HEK293 (cell line): ENCODE measurements around the gene SLC3A2.

Experiments
- BCL11A ChIP-seq: fragments of 450-650 bp; formaldehyde crosslinking; IDR thresholded peaks from 2 replicates; pipeline ENCODE4 v1.5.1; 2016; ENCODE audit warnings: low read depth, missing biosample characterization, missing genetic modification characterization
- EGR2 ChIP-seq: fragments of 450-650 bp; formaldehyde crosslinking; IDR thresholded peaks from 2 replicates; pipeline ENCODE4 v1.5.1; 2016; ENCODE audit warnings: low read depth, missing biosample characterization, missing genetic modification characterization
- FEZF1 ChIP-seq: fragments of 450-650 bp; formaldehyde crosslinking; IDR thresholded peaks from 2 replicates; pipeline ENCODE4 v1.5.1; 2016; ENCODE audit warnings: missing biosample characterization, missing genetic modification characterization
- GLIS1 ChIP-seq: fragments of 450-650 bp; formaldehyde crosslinking; IDR thresholded peaks from 2 replicates; pipeline ENCODE4 v1.5.1; 2016; ENCODE audit warnings: missing biosample characterization, missing genetic modification characterization
- HOXA7 ChIP-seq: sonication (generic); formaldehyde crosslinking; IDR thresholded peaks from 2 replicates; pipeline ENCODE4 v1.8.1; 2022; ENCODE audit warnings: missing genetic modification reagents, borderline replicate concordance
- KLF1 ChIP-seq: fragments of 450-650 bp; formaldehyde crosslinking; IDR thresholded peaks from 2 replicates; pipeline ENCODE4 v1.5.1; 2016; ENCODE audit warnings: missing biosample characterization, missing genetic modification characterization
- MYNN ChIP-seq: fragments of 450-650 bp; formaldehyde crosslinking; IDR thresholded peaks from 2 replicates; pipeline ENCODE4 v1.5.1; 2016; ENCODE audit warnings: missing biosample characterization, missing genetic modification characterization, borderline replicate concordance
- OVOL3 ChIP-seq: fragments of 450-650 bp; formaldehyde crosslinking; IDR thresholded peaks from 2 replicates; pipeline ENCODE4 v1.5.1; 2016; ENCODE audit warnings: missing biosample characterization, missing genetic modification characterization
- RBAK ChIP-seq: fragments of 450-650 bp; formaldehyde crosslinking; IDR thresholded peaks from 2 replicates; pipeline ENCODE4 v1.5.1; 2016; ENCODE audit warnings: missing biosample characterization, missing genetic modification characterization
- REPIN1 ChIP-seq: fragments of 450-650 bp; formaldehyde crosslinking; IDR thresholded peaks from 2 replicates; pipeline ENCODE4 v1.5.1; 2017; ENCODE audit warnings: missing biosample characterization, missing genetic modification characterization, low read depth
- SCRT1 ChIP-seq: fragments of 450-650 bp; formaldehyde crosslinking; IDR thresholded peaks from 2 replicates; pipeline ENCODE4 v1.5.1; 2016; ENCODE audit warnings: missing biosample characterization, missing genetic modification characterization, borderline replicate concordance
- TRIM28 ChIP-seq: IDR thresholded peaks from 2 replicates; pipeline ENCODE4 v1.6.1; 2011; ENCODE audit warnings: low read length, control low read depth, borderline replicate concordance
- ZBTB17 ChIP-seq: fragments of 450-650 bp; formaldehyde crosslinking; IDR thresholded peaks from 2 replicates; pipeline ENCODE4 v1.5.1; 2016; ENCODE audit warnings: missing biosample characterization, missing genetic modification characterization
- ZBTB20 ChIP-seq: fragments of 450-650 bp; formaldehyde crosslinking; IDR thresholded peaks from 2 replicates; pipeline ENCODE4 v1.5.1; 2016; ENCODE audit warnings: missing biosample characterization, missing genetic modification characterization
- ZFHX2 ChIP-seq: fragments of 450-650 bp; formaldehyde crosslinking; conservative IDR thresholded peaks from 2 replicates; pipeline ENCODE4 v1.5.1; 2016; ENCODE audit warnings: missing biosample characterization, missing genetic modification characterization
- ZNF280D ChIP-seq: fragments of 450-650 bp; formaldehyde crosslinking; IDR thresholded peaks from 2 replicates; pipeline ENCODE4 v1.5.1; 2016; ENCODE audit warnings: missing biosample characterization, missing genetic modification characterization
- ZNF302 ChIP-seq: fragments of 450-650 bp; formaldehyde crosslinking; IDR thresholded peaks from 2 replicates; pipeline ENCODE4 v1.5.1; 2016; ENCODE audit warnings: missing biosample characterization, missing genetic modification characterization, low read depth
- ZNF416 ChIP-seq: fragments of 450-650 bp; formaldehyde crosslinking; IDR thresholded peaks from 2 replicates; pipeline ENCODE4 v1.5.1; 2016; ENCODE audit warnings: missing biosample characterization, missing genetic modification characterization
- ZNF433 ChIP-seq: fragments of 450-650 bp; formaldehyde crosslinking; IDR thresholded peaks from 2 replicates; pipeline ENCODE4 v1.5.1; 2016; ENCODE audit warnings: missing biosample characterization, missing genetic modification characterization, low read depth
- ZNF510 ChIP-seq: fragments of 450-650 bp; formaldehyde crosslinking; IDR thresholded peaks from 2 replicates; pipeline ENCODE4 v1.5.1; 2018; ENCODE audit warnings: mild to moderate bottlenecking, missing genetic modification characterization, missing biosample characterization; ENCODE audit not compliant: insufficient replicate concordance
- ZNF518A ChIP-seq: fragments of 450-650 bp; formaldehyde crosslinking; conservative IDR thresholded peaks from 2 replicates; pipeline ENCODE4 v1.5.1; 2016; ENCODE audit warnings: low read depth, missing biosample characterization, missing genetic modification characterization
- ZNF600 ChIP-seq: fragments of 450-650 bp; formaldehyde crosslinking; IDR thresholded peaks from 2 replicates; pipeline ENCODE4 v1.5.1; 2016; ENCODE audit warnings: missing biosample characterization, missing genetic modification characterization
- ZNF664 ChIP-seq: fragments of 450-650 bp; formaldehyde crosslinking; IDR thresholded peaks from 2 replicates; pipeline ENCODE4 v1.5.1; 2016; ENCODE audit warnings: missing biosample characterization, missing genetic modification characterization
- ZNF677 ChIP-seq: fragments of 450-650 bp; IDR thresholded peaks from 2 replicates; pipeline ENCODE4 v1.5.0; 2018; ENCODE audit warnings: missing biosample characterization, mild to moderate bottlenecking, missing genetic modification characterization, moderate library complexity
- ZNF776 ChIP-seq: fragments of 450-650 bp; formaldehyde crosslinking; IDR thresholded peaks from 2 replicates; pipeline ENCODE4 v1.5.0; 2017; ENCODE audit warnings: missing biosample characterization, missing genetic modification characterization, borderline replicate concordance
- ZNF830 ChIP-seq: fragments of 450-650 bp; IDR thresholded peaks from 2 replicates; pipeline ENCODE4 v1.5.0; 2018; ENCODE audit warnings: missing biosample characterization, missing genetic modification characterization, low read depth, mild to moderate bottlenecking, moderate library complexity
- ZXDB ChIP-seq: fragments of 450-650 bp; formaldehyde crosslinking; IDR thresholded peaks from 2 replicates; pipeline ENCODE4 v1.5.1; 2016; ENCODE audit warnings: missing biosample characterization, missing genetic modification characterization
- TF ChIP-seq, protein P1 (sequence below): fragments of 450-650 bp; formaldehyde crosslinking; IDR thresholded peaks from 2 replicates; pipeline ENCODE4 v1.5.1; 2016; ENCODE audit warnings: missing biosample characterization, missing genetic modification characterization
- TF ChIP-seq, protein P2 (sequence below): fragments of 450-650 bp; IDR thresholded peaks from 2 replicates; pipeline ENCODE4 v1.5.1; 2018; ENCODE audit warnings: missing biosample characterization, mild to moderate bottlenecking, missing genetic modification characterization

SLC3A2 gene

GRCh38 chr11:62839050-62839945 lies 41.4 kb upstream of the SLC3A2 start, which contains the start of gene WDR74 (continued):
- no peak for TF ChIP-seq ZNF677 (tag by site-specific recombination)
- TF ChIP-seq ZBTB20 (tag by site-specific recombination): peak; percentile 78
- no peak for TF ChIP-seq MYNN
- TF ChIP-seq ZNF510 (tag by site-specific recombination): no peak
- TF ChIP-seq ZNF302 (tag by site-specific recombination): no peak
- TF ChIP-seq ZNF830 (tag by site-specific recombination): no peak
- no peak for TF ChIP-seq ZNF664 (tag by site-specific recombination)
- no peak for TF ChIP-seq RBAK (tag by site-specific recombination)
- no peak for TF ChIP-seq BCL11A
- peak; percentile 80 for TF ChIP-seq ZFHX2 (tag by site-specific recombination)
- TF ChIP-seq ZNF518A (tag by site-specific recombination): no peak
- peak; percentile 83 for TF ChIP-seq ZBTB17 (tag by site-specific recombination)
- no peak for TF ChIP-seq REPIN1 (tag by site-specific recombination)
- no peak; the same call in 1 of the 2 replicates for TF ChIP-seq OVOL3 (tag by site-specific recombination)
- no peak for TF ChIP-seq GLIS1
- TF ChIP-seq ZNF776 (tag by site-specific recombination): no peak
- TF ChIP-seq ZNF600 (tag by site-specific recombination): peak; percentile 93
- TF ChIP-seq HOXA7 (CRISPR knock-in tag): no peak
- no peak for TF ChIP-seq ZNF416 (tag by site-specific recombination)
- TF ChIP-seq, protein P1, sequence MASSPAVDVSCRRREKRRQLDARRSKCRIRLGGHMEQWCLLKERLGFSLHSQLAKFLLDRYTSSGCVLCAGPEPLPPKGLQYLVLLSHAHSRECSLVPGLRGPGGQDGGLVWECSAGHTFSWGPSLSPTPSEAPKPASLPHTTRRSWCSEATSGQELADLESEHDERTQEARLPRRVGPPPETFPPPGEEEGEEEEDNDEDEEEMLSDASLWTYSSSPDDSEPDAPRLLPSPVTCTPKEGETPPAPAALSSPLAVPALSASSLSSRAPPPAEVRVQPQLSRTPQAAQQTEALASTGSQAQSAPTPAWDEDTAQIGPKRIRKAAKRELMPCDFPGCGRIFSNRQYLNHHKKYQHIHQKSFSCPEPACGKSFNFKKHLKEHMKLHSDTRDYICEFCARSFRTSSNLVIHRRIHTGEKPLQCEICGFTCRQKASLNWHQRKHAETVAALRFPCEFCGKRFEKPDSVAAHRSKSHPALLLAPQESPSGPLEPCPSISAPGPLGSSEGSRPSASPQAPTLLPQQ: no peak
- TF ChIP-seq, protein P2, sequence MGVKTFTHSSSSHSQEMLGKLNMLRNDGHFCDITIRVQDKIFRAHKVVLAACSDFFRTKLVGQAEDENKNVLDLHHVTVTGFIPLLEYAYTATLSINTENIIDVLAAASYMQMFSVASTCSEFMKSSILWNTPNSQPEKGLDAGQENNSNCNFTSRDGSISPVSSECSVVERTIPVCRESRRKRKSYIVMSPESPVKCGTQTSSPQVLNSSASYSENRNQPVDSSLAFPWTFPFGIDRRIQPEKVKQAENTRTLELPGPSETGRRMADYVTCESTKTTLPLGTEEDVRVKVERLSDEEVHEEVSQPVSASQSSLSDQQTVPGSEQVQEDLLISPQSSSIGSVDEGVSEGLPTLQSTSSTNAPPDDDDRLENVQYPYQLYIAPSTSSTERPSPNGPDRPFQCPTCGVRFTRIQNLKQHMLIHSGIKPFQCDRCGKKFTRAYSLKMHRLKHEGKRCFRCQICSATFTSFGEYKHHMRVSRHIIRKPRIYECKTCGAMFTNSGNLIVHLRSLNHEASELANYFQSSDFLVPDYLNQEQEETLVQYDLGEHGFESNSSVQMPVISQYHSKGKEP: peak; percentile 66; the same call in 1 of the 2 replicates
- TF ChIP-seq TRIM28: peak; percentile 19; the same call in 1 of the 2 replicates
- peak; percentile 81 for TF ChIP-seq EGR2 (tag by site-specific recombination)
- TF ChIP-seq FEZF1 (tag by site-specific recombination): peak; percentile 12; the same call in 1 of the 2 replicates
- TF ChIP-seq KLF1: no peak
- TF ChIP-seq ZNF280D (tag by site-specific recombination): no peak
- TF ChIP-seq SCRT1 (tag by site-specific recombination): no peak
- TF ChIP-seq ZXDB (tag by site-specific recombination): peak; percentile 87
- no peak for TF ChIP-seq ZNF433
